Measurements from ENCODE around the gene HTR2B.
"Not testable (repeated sequence)": the region's sequence is repeated elsewhere in the genome, so short reads cannot be mapped to it uniquely, and the experiment has no call there.

HTR2B gene

DNA sequence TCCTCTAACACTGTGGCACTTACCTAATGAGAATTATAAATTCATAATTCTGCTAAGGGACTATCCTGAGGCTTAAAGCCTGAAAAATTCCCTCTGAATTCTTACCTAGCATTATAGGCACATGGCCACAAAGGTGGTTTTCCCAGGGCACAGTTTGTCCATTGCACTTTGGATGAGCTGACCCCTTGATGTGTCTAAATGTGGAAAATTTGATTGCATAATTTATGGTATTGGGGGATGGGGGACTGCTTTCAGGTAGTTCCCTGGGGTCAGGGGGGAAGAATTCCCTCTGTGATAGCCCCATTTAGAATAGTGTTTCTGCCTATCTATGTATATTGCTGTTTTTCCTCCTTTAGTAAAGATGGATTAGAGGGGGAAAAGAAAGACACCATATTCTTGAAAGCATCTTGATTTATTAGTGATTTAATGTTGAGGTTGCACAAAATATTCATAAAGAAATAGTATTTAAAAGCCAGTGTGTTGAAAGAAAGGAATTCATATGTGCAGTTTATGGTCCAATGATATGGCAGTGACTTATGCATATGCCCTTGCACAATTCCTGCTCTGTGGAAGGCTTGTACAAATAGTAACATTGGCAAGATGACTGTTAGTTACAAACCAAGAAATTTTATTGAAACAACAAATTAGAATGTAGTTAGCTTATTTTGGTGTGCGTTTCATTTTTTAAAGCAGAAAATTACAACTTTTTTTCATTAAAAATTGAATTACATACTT lies 8.7 kb upstream of the HTR2B start:
- DNase-seq: peak; percentile 4 to 10

DNA sequence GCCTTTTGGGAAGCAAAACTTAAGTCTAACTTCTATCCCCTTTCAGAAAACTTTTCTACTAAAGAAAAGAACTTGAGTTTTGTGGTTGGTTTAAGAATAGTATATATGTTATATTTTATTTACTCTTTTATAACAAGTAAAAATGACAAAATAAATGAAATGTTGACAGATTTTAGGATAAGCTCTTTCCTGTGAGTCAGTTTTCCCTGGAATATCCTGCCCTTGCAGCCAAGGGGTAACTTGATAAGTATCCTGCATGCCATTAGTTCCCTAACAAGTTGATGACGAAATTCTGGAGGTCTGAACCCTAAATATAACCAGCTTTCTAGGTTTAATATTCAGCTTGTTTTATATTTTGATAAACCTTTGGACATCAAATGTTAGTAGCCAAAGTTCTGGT lies 7.3 kb upstream of the HTR2B start:
- no peak for DNase-seq

DNA sequence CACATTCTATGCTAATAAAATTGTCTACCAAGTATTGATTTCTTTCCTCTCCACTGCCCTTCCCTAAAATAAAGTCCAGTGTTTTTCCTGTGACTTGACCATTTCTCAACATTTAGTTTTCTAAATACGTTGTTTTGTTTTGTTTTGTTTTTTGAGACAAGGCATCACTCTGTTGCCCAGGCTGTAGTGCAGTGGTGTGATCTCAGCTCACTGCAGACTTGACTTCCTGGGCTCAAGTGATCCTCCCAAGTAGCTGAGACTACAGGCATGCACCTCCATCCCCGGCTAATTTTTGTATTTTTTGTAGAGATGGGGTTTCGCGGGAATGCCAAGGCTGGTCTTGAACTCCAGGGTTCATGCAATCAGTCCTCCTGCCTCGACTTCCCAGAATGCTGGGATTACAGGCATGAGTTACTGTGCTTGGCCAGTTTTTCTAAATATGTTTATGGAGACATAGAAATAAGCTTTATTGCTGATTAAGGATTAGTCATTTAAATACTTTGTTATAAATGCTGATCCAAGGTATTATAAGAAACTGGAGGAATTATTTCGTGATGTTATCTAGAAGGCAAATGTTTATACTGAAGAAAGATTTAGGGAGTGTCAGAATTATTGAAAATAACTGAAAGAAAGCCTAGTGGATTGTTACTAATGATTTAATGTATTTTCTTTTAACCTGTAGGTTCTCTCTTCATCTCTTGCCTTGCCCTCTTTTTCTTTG lies 5.7 kb upstream of the HTR2B start:
- DNase-seq: no peak

DNA sequence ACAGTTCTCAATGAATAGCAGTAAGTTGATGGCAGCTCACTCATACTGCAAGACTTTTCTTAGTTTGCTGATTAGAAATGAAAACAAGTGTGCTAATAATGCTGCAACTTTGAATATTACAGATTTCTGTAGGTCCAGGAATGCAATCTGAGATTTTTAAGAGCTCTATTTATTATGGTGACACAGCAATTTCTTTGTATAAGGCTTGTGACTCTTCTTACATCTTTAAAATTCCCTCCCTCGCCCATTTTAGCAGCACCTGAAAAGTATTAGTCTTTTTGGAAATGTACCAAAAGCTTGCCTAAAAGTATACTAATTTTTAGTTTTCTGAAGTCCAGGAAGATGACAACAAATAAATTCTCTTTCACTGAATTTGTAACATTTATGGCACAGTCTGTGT lies 4.4 kb upstream of the HTR2B start:
- no peak for DNase-seq

DNA sequence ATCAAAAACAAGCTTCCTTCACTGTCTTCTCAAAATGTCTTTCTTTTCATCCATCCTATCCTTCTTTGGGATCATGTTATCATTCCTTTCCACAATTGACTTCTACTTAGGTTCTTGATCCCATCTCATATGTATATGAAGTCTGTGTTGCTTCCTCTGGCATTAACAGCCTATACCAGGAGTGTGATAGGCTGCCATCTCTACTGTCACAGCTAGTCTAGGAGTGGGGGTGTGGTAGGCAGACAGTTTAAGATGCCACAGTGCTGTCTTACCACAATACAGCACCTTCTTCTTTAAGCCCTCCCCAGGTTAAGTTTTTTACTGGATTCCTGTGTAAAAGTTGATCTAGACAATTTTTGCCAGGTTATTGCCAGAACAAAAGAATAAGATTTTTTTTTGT lies 3.7 kb upstream of the HTR2B start:
- DNase-seq: no peak

DNA sequence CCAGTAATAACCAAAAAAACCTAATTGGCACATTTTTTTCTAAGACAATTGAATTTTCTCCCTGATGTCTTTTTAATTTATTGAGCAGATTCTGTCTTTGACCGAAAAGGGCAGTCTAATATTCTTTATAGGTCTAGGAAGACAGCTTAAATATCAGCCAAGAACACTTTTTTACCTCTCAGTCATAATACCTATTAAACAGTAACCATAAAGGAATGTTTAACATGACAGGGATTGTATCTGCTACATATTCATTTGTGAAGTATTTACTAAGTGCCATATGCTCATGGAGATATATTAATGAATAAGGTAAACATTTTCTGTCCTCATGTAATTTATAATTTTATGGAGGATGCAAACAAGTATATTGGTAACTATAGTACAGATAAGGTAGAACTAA lies 3.1 kb upstream of the HTR2B start:
- no peak for DNase-seq

DNA sequence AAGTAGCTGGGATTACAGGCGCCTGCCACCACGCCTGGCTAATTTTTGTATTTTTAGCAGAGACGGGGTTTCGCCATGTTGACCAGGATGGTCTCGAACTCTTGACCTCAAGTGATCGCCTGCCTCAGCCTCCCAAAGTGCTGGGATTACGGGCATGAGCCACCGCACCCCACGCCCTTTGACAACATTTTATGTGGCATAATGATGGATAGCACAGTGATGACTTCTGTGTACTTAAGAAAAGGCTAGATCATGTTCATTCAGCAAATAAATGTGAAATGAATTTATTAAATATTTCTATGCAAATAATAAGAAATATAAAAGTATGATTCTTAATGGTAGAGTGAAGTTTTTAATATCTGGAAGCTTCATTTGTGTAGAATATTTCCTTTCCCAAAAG lies 2.6 kb upstream of the HTR2B start:
- no peak for DNase-seq

DNA sequence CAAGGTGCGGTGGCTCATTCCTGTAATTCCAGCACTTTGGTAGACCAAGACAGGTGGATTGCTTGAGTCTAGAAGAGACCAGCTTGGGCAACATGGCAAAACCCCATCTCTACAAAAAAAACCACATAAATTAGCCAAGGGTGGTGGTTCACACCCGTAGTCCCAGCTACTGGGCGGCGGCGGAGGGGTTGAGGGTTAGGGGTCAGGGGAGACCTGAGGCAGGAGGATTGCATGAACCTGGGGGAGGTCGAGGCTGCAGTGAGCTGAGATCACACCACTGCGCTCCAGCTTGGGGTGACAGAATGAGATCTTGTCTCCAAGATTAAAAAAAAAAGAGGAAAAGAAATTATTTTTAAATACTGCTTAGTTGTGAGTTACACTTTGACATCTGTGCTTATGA lies 1.3 kb upstream of the HTR2B start:
- no peak for DNase-seq

DNA sequence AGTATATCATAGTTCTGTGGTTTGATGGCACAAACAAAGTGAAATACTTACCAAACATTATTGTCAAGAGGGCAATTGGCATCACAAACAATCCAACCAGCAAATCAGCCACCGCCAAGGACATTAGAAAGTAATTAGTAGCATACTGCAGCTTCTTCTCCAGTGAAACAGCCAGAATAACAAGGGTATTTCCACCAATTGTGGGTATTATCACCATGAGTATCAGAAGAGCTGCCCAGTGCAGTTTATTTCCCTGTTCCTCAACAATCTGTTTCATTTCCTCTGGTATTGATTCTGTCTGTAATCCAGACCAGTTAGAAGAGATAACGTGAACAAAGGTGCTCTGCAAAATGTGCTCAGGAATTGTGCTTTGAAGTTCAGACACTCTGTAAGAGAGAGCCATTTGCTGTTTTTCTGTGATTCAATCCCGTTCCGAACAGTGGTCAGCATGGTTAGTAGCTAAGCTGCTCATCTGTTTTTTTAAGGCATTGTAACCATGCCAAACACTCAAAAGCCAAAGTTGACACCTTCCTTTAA lies 1.4 kb downstream of the HTR2B start:
- DNase-seq: no peak

DNA sequence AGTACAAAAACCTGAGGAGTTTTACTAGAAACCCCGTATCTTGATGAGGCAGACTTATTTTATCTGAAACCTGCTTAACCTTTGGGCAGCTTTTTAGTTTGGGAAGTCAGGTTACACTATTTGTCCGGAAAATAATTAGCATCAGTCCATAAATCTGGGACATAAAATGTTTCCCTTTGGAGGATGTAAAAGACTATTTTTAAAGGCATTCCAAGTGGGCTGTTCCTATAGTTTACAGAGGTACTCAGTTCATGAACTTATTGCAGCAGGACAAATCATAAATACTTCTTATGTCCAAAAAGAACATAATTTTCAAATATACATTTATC lies 6.3 kb downstream of the HTR2B start:
- no peak for DNase-seq

DNA sequence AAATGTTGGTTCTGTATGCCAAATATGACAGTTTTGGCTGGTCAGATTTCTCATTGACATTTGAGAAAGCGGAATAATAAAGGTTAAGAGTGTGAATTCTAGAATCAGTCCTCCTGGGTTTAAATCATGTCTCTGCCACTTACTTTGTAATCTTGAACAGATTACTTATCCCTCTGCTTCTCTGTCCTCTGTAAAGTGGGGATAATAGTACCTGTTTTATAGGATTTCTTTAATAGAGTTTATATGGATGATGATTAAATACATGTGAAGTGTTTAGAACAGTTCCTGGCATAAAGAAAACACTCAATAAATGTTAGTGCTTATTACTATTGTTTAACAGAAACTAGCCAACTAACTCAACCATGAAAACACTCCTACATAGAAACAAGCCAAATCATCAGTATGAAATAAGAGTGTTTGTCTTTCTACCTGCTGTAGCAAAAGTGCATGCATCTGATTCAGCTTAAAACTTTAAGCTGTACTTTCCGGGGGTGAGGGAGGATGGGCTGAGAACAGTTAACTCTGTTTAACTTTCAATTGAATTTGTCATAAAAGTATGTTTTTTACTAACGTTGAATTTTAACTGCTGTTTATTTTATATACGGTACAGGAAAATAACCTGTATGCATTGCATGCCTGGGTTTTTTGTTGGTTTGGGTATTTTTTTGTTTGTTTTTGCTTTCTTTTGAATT lies 6.8 kb downstream of the HTR2B start:
- no peak for DNase-seq

DNA sequence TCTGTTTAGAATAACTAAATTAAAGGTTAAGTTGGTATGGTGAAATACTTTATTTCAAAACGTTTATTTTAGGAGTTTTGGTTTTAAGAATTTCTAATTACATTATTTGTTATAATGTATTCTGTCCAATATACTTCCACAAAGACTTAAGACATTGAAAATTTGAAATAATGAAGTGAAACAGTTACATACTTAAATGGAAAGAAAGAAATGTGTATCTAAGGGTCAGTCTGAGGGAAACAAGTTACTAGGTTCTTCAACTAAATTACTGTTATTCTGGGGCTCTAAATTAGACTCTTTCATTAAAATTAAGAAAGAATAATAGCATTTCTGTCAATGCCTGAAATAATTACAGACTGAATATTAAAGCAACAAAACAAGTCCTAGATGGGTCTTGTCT lies 7.7 kb downstream of the HTR2B start:
- DNase-seq: no peak

DNA sequence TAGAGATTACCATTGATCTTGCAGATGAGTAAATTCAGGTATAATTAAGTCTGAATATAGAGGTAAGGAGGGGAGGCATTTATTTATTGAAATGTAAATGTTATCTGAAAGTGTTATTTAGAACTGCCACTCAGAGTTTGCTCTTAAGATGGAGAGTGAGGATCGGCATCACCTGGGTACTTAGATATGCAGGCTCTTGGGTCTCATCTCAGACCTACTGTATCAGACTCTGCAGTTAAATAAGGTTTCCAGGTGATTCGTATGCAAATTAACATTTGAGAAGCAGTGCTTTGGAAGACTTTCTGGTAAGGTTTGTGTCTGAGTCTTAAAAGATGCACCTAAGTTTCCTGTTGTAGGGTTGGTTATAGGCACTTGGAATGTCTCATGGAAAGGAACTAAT lies 9.2 kb downstream of the HTR2B start:
- no peak for DNase-seq

DNA sequence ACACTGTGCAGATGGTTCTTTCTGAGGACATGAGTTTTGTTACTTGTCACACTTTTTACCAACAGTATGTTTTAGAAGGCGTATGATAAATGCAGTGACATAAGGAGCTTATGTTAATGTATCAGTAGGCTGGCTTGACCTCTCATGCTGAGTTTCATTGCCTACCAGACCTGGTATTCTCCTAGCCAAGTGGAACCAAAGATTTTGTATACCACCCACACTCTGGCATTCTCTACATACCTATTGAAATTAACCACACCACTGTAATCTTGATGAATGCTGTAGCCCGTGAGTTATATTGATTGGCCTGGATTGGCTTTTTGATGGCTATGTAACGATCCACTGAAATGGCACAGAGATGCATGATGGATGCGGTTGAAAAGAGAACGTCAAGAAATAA lies 11.4 kb downstream of the HTR2B start:
- no peak for DNase-seq

DNA sequence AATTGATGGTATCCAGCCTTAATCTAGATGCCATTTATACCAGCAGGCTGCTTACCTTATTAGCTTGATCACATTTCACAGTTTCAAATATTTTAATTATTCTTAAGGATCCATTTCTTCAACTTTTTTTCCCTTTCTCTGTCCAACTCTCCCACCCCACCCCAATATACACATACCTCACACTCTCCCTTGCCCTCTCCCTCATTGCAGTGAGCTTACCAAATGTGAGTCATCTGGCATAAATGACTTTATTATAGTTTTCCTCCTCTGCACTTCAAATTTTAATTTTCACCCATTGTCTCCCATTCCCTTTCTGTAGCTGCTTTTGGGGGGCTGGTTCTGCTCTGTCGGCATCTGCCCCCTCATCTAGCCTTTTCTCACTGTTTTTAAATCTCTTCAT lies 12.9 kb downstream of the HTR2B start:
- no peak for DNase-seq

DNA sequence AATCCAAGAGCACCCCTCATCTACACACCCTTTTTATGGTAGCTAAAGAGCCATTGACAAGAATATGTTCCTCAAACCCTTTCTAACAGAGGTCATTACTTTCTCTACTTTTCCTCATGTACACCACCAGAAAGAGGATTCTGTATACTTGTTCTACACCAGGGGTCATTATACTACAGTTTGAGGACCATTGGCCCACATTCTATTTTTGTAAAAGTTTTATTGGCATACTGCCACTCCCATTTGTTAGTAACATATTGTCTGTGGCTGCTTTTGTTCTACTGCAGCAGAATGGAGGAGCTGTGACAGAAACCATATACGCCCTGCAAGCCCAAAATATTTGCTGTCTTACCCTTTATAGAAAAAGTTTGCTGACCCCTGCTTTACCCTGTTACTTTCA lies 14.3 kb downstream of the HTR2B start:
- DNase-seq: no peak

DNA sequence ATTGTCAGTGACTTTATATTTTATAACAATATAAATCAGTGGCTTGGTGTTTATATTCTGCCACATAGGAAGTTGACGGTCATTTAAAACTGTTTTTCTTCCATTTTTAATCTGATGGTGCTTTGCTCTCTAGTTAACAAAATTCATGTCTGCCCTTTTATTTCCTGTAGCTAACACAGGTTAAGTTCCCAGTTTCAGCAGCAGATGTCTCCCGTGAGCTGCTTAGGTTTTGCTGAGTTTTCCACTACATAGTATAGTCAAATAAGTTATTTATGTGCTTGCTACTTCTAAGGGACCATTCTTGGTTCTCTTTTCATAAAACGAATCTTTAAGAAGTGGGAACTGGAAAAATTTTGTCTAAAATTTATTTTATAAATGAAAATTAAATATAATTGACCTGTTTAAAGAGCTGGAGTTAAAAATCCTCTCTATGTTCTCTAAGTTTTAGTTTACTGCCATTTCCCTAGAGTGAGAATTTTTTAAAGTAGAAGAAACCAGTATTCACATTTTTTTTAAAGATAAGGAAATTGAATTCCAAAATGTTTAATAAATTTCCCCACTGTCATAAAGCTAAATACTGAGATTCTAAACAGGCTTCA lies 20.6 kb downstream of the HTR2B start:
- peak; percentile 64 to 65 for DNase-seq

DNA sequence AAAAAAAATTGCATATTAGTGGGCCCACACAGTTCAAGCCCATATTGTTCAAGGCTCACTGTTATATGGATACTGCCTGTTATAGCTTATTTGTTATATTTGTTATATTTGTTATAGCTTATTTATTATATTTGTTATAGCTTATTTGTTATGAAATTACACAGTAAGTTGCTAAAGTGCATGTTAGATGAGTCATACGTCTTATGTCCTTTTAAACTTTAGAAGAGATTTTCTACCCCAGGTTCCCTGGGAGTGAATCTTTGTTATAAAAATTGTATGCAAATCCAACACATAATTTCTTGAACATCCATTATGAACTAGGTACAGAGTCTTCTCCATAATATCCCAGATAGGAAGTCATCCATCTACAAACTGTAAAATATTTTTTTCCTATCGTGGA lies 22.1 kb downstream of the HTR2B start:
- no peak for DNase-seq

DNA sequence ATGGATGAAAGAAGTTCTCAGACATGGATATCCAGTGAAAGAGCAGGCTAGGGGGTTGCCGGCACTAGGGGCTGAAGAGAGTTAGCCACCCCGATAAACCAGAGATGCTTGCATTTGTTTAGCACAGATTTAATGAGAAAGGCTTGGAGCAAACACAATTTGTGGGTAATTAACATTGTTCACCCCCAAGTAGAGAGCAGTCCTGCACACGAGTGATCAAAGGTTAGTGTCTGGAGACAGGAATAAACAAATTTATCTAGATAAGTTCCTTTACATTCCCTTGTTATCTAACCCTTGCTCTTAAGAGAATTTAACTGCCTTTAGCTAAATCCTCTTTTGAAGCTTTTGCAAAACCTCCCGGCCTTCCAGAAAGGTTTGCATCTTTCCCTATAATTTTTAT lies 23.9 kb downstream of the HTR2B start:
- no peak for DNase-seq

DNA sequence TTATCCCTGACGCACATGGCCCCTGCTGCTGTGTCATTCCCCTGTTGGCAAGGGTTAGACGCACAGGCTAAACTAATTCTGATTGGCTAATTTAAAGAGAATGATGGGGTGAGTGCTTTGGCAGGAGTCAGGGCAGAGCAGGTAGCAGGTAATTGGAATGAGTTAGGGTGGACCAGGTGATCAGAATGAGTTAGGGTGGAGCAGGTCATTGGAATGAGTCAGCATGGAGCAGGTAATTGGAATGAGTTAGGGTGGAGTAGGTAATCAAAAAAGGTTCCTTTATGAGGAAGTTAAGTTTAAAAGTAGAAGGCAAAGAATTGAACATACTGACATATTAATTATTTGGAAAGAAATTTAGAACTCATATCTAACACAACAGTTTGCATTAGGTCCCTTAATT lies 24.5 kb downstream of the HTR2B start:
- not testable (repeated sequence) for DNase-seq

DNA sequence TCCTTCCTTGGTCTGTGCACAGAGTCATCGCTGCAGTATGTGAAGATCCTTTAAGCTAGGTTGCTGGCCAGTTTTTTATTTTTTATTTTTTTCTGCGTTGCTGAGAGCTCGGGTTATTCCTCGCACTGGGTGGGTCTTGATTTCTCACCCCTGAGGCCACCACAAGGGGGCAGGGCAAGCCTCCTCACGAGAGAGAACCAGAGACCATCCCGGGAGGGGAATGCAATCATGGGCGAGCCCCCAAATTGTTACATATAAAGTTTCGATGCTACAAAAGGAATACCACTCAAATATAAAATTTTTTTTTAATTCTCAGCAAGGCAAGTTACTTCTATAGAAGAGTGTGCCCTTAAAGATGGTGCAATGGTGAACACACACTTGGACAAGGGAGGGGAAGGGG lies 24.9 kb downstream of the HTR2B start:
- DNase-seq: no peak

DNA sequence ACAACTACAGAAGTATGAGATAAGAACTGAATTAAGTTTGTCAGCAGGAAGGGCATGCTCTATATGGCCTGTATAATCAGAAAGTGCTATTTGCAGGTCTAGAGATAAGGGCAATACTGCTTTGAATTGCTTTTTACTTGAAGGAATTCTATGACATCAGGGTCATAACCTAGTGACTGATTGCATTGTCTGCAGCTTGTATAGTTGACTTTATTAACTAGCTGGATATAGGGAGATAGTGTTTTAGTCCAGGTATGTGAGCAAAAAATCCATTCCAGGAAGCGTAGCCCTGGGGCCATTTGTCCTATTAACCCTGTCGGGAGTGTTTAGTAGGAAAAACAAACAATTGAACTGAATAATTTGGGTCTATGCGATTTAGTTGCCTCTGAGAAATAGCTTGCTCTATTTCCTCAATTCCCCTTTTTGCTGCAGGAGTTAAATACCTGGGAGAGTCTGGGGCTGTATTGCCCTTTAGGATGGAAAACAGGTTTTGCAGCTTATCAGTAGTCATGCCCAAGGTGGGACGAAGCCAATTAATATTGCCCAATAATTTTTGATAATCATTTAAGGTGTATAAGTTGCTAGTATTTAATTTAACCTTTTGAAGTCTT lies 30.0 kb downstream of the HTR2B start:
- no peak for DNase-seq

DNA sequence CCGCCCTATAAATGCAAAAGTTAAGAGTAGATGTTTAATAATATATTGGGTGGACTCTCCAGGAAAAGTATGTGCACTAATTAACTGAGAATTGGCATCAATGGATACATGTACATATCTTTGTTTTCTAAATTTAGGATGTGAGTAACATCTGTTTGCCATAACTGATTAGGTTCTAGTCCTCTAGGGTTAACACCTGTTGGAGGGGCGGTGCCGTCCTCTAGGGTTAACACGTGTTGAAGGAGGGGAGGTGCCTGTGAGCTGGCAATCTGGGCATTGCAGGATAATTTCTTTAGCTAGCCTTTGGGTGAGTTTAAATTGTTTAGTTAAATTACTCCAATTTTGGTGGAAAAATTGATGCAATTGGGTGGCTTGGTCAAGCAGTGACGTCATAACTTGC lies 30.9 kb downstream of the HTR2B start:
- DNase-seq: no peak

Data from inflammatory macrophage (primary cell).